Fibroblast of skin of back (primary cell): Measurements from ENCODE around the gene AEBP1.
"Not testable (repeated sequence)": the region's sequence is repeated elsewhere in the genome, so short reads cannot be mapped to it uniquely, and the experiment has no call there.

Source experiments
- DNase-seq: peaks from one replicate; pipeline ENCODE4 v3.0.0-alpha.2; 2013

Gene AEBP1

GRCh38 chr7:44120395-44120794 lies 16.2 kb downstream of the AEBP1 start:
- no peak for DNase-seq

DNA sequence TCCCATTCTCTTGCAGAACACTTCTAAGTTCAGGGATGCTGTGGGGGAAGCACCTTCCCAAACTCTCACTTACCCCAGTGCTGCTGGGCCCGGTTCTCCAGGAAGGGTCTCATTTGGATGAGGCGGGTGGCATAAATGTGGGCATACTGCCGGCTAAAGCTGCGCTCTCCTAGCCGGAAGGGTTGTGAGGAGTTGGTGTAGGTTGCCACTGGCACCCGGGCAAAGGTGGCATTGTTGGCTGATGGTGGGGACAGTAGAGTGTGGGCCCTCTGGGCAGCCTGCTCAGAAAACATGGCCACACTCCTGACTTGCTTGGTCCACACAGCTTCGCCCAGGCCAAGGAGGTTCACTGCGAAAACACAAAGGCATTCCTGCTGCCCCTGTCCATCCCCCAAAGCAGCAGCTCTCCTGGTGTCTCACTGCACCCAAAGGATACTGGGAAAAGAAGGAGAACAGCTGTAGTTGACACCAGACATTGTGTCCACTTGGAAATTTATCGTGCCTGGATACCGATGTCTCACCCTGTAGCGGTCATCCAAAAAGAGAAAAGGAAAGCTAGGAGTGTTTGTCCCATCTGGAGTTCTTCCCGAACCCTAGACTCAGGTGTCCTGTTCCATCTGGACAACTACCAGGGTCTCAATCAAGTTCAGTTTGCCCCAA lies 17.7 kb downstream of the AEBP1 start:
- DNase-seq = no peak

- no peak for DNase-seq
Observed at GRCh38 chr7:44122529-44122928, 18.4 kb downstream of the AEBP1 start.

GRCh38 chr7:44123190-44124003 lies 19.3 kb downstream of the AEBP1 start, which contains the start of gene POLD2:
Gene POLD2, minus strand, starts transcription at chr7:44123548. Its CDS starts 1,495 bp downstream, at chr7:44122053.
- DNase-seq = peak; percentile 98

DNA sequence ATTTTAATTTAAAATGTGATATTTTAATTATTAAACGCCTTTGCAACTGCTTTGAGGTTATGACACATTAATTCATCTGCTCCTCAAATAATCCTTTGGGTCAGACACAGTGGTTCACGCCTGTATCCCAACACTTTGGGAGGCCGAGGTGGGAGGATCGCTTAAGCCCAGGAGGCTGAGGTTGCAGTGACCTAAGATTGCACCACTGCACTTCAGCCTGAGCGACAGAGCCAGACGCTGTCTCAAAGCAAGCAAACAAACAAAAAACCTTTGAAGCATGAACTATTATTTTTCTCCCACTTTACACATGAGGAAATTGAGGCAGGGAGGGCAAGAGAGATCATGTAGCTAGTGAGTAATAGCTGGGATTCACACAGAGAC lies 20.7 kb downstream of the AEBP1 start:
- DNase-seq = no peak

DNA sequence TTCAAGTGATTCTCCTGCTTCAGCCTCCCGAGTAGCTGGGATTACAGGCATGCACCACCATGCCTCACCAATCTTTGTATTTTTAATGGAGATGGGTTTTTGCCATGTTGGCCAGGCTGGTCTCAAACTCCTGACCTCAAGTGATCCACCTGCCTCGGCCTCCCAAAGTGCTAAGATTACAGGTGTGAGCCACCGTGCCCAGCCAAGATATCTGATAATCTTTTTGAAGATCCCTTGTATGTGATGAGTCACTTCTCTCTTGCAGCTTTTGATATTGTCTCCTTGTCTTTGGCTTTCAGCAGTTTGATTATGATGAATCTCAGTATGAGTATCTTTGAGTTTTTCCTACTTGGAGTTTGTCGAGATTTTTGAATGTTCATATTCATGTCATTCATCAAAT lies 22.4 kb downstream of the AEBP1 start:
- DNase-seq = not testable (repeated sequence)

- DNase-seq = no peak
Observed at GRCh38 chr7:44127161-44127560, 23.0 kb downstream of the AEBP1 start.

GRCh38 chr7:44128721-44129582 lies 24.8 kb downstream of the AEBP1 start:
- no peak for DNase-seq

DNA sequence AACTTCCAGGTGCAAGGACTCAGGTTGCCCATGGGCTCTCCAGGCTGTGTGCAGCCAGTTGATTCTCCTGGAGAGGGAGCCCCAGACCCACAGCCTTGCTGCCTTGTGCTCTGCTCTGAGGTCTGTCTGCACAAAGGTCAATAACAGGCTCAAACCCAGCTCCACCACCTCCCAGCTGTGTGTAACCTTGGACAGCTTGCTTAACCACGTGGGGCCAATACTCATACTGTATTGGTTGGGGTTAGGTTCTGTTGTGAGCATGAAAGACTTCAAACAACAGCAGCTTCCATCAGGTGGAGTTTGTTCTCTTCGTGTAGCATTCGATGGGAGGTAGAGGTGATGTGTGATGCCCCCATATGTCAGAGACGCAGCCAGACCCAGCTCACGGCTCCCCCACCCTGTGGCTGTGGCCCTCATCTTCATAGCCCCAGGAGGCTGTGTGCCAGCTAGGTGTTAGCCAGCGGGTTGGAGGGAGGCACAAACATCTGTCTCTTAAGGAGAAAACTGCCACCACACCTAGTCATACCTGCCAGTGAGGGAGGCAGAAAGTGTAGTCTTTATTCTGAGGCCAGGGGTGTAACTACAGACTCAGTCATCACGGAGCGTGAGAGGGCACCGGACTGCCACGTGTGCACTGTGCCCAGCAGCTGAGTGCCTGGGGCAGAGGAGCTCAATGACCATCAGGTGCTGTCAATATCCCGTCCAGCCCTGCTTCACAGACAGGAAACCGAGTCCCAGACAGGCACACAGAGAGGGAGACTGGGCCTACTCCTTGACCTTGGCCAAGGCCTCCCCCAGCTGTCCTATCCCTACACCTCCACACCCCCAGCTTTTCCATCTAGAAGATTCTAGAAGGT lies 27.3 kb downstream of the AEBP1 start:
- DNase-seq = no peak

GRCh38 chr7:44132039-44132438 lies 27.9 kb downstream of the AEBP1 start:
- DNase-seq = peak; percentile 15

- no peak for DNase-seq
Observed at GRCh38 chr7:44133295-44133694, 29.1 kb downstream of the AEBP1 start.

GRCh38 chr7:44134943-44135628 lies 30.9 kb downstream of the AEBP1 start:
- DNase-seq = no peak

DNA sequence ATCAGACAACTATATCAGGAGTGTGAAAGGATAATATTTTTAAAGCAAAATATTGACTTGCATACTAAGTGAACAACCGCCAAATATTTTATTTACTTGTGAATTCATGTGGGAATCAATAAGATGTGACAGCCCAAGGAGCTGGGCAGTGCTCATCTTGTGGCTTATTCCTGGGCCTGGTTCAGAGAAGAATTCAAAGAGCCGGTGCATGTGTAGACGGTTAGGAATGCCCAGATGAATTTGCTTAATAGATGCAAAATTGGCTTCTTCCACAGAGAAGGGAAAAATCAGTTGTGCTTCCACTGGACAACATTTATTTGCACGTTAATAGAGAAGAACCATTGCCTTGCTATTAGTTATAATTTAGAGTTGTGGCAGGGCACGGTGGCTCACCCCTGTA lies 32.6 kb downstream of the AEBP1 start:
- no peak for DNase-seq

DNA sequence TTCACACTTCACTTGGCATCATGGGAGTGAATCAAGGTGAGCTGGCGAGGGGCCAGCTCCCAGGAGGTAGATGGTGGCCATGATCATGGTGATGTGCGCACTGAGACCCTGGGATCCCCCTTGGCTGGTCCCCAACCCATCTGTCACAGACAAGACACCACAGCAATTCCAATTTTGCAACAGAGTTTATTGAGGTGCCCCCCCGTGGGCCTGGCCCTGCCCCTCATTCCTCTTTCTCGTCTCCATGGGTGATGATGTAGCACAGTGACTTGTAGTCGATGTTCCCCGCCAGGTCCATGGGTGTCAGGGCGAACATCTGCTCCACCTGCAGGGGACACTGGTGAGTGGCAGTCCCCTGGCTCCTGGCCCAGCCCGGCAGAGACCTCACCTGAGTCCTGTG lies 34.6 kb downstream of the AEBP1 start:
- DNase-seq = no peak

DNA sequence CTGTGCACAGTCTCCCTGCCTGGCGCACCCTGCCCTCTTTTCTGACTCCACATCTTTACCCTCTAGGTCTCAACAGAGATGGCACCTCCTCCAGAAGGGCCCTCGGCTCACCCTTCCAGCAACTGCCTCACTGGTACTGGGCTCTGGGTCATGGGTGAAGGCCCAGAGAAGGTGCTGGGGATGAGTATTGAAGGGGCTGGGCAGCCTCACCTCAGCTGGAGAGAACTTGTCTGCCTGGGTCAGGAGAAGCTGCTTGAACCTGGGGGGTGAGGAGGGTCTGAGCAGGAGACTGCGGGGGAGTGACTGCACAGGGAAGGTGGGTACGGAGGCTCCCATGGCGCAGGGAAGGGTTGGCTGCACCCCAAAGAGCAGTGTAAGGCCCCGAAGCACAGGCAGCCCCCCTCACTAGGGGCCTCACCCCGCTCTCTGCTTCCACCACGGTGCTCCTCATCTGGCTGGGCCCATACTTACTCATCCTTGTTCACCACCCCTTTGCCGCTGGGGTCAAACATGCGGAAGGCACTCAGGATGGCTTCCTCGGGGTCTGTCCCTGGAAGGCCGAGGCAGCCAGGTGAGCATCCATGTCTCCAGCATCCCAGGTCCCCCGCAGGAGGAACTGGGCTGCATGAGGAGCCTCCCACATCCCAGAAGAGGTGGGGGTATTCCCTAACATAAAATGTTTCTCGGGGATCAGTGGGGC lies 35.3 kb downstream of the AEBP1 start:
- no peak for DNase-seq

DNA sequence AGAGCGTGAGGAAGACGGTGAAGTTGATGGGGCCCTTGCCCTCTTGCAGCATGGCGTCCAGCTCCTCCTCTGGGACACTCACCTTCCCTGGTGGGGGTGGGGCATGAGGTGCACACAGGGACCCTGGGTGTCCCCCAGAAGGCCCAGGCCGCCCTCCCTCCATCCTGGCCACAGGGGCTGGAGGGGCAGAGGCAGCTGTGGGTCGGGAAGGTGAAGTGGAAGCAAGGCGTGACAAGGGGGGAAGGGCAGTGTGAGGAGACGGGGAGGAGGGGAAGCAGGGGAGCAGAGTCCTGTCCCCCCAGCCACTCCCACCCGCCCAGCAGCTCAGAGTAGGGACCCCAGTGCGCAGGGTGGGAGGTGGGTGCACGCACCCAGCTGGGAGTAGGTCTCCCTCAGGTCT lies 36.2 kb downstream of the AEBP1 start:
- DNase-seq = no peak

GRCh38 chr7:44141221-44141850 lies 37.2 kb downstream of the AEBP1 start, which contains the start of gene MYL7:
Gene MYL7, minus strand, starts transcription at chr7:44141332. Its CDS starts 27 bp downstream, at chr7:44141305.
- DNase-seq = no peak

GRCh38 chr7:44142028-44142427 lies 37.9 kb downstream of the AEBP1 start:
- no peak for DNase-seq

DNA sequence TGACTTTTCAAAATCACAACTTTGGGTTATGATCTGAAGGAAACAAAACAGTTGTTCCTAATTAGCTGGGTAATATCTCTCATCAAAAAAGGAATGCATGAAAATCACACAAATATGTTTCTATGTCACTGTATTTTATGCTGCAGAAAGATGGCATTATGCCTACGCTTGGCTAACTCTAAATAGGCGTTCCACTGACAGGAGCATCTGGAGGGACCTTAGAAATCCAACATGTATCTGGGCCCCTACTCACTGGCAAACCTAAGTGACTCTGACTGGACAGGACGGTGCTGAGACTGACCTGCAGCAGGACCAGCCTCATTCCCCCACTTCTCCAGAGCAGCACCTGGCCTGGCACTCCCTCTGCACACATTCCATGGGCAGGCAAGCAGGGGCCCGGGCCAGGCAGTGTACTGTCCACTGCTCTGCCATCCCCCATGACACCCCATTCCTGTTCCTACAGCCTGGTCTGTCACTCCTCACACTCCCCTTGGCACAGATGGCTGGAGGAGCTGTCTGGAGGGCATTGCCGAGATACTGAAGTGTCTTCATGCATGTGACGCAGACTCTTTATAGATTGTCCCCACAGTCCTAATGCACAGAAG lies 39.6 kb downstream of the AEBP1 start:
- DNase-seq = no peak

DNA sequence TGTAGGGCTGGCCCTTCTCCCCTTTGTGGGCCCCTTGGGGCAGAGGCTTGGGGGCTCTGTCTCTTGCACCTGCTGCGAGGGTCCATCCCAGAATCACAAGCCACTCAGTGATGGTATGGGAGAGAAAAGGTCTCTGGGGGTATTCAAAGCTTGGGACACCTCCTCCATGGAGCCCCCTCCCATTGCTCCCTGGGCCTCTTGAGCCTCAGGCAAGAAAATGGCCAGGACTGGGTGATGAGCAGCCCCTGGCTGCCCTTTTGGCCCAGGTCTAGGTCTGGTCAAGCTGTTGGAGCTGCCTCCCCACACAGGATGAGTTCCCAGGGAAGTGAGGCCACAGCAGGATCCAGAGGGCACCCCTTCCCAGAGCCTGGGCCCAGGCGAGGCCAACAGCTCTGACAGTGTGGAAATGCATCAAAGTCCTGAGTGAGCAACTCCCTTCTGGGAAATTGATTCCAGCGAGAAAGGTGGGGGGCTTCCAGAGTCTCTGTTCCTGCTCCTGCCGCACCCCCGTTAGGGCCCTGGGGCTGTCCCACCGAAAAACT lies 40.4 kb downstream of the AEBP1 start:
- no peak for DNase-seq
